ENCODE data around the gene CMC1.

The CMC1 gene

GRCh38 chr3:28228623-28229022 lies 12.8 kb upstream of the CMC1 start:
- no peak for TF ChIP-seq CTCF (IDR thresholded peaks at IDR 0.05; ENCODE audit: borderline replicate concordance, insufficient read depth, low read depth, low read length)
- no peak overlapping the region for H3K4me3 ChIP-seq (ENCODE audit: low read depth, low read length)

GRCh38 chr3:28232659-28233058 lies 8.8 kb upstream of the CMC1 start:
- no peak for TF ChIP-seq CTCF (IDR thresholded peaks at IDR 0.05; ENCODE audit: borderline replicate concordance, insufficient read depth, low read depth, low read length)
- no peak overlapping the region for H3K4me3 ChIP-seq (ENCODE audit: low read depth, low read length)

- no peak for TF ChIP-seq CTCF (IDR thresholded peaks at IDR 0.05; ENCODE audit: borderline replicate concordance, insufficient read depth, low read depth, low read length)
Measured at GRCh38 chr3:28234454-28234853, 7.0 kb upstream of the CMC1 start.

GRCh38 chr3:28239108-28239507 lies 2.3 kb upstream of the CMC1 start:
- no peak for TF ChIP-seq CTCF (IDR thresholded peaks at IDR 0.05; ENCODE audit: borderline replicate concordance, insufficient read depth, low read depth, low read length)
- no peak overlapping the region for H3K4me3 ChIP-seq (ENCODE audit: low read depth, low read length)

More at GRCh38 chr3:28234454-28234853, 7.0 kb upstream of the CMC1 start:
- no peak overlapping the region for H3K4me3 ChIP-seq (ENCODE audit: low read depth, low read length)

GRCh38 chr3:28240441-28240840 lies 978 bp upstream of the CMC1 start:
- no peak for TF ChIP-seq CTCF (IDR thresholded peaks at IDR 0.05; ENCODE audit: borderline replicate concordance, insufficient read depth, low read depth, low read length)
- H3K4me3 ChIP-seq (ENCODE audit: low read depth, low read length), result no peak overlapping the region

GRCh38 chr3:28242519-28242918 lies 1.1 kb downstream of the CMC1 start:
- TF ChIP-seq CTCF (IDR thresholded peaks at IDR 0.05; ENCODE audit: borderline replicate concordance, insufficient read depth, low read depth, low read length), result no peak
- peak overlapping the region; percentile 88 for H3K4me3 ChIP-seq (ENCODE audit: low read depth, low read length)

GRCh38 chr3:28243424-28244106 lies 2.1 kb downstream of the CMC1 start:
- H3K4me3 ChIP-seq (ENCODE audit: low read depth, low read length), result no peak overlapping the region
- no peak for TF ChIP-seq CTCF (IDR thresholded peaks at IDR 0.05; ENCODE audit: borderline replicate concordance, insufficient read depth, low read depth, low read length)

Data from GM12875 (cell line).